ENCODE results near the gene FSD1L.

The FSD1L gene

DNA sequence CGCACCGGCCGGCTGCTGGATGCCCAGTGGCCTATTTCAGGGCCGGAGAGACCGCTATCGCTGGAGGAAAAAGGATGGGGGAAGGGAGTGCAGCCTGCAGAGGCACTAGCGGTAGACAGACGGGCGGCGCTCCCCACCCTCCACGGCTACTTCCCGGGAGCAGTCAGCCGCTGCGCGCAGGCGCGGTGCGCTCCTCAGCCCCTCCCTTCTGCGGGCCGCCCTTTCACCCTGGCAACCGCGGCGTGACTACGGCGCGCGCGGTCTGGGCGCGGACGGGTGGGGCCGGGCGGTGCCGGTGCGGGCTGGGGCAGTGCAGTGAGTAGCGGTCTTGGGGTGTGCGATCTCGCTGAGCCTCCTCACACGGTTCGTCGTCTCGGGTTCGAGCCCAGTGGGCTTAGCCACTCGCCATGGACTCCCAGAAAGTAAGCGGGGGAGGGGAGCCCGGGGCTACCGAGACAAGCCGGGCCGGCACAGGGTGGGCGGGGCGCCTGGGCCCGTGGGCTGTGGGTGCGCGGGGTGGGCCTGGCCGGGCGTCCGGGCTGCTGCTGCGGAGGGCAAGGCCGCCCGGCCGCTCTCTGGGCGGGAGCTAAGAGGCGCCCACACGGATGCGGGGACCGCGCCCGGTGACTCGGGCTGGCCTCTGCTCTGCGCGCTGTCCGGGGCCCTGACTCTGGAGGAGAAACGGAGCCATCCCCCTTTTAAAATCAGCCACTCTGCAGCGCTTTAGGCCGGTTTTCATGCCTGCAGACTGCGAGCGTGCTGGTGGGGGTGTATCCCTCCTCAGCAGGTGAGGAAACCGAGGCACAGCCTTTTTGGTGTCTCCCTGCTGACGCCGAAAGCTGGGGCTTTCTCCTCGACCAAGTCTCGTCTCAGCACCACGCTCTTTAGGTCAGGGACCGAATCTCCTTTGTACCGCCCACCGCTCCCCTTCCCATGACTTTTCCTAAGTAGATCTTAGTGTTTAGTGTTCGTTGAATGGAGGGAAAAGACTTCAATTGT, at the start of gene FSD1L:
TSS of gene FSD1L (plus strand) at position 221 of the 999 bp plus-strand sequence. CDS start at position 408, 187 bp downstream.
- TF ChIP-seq, protein P1, sequence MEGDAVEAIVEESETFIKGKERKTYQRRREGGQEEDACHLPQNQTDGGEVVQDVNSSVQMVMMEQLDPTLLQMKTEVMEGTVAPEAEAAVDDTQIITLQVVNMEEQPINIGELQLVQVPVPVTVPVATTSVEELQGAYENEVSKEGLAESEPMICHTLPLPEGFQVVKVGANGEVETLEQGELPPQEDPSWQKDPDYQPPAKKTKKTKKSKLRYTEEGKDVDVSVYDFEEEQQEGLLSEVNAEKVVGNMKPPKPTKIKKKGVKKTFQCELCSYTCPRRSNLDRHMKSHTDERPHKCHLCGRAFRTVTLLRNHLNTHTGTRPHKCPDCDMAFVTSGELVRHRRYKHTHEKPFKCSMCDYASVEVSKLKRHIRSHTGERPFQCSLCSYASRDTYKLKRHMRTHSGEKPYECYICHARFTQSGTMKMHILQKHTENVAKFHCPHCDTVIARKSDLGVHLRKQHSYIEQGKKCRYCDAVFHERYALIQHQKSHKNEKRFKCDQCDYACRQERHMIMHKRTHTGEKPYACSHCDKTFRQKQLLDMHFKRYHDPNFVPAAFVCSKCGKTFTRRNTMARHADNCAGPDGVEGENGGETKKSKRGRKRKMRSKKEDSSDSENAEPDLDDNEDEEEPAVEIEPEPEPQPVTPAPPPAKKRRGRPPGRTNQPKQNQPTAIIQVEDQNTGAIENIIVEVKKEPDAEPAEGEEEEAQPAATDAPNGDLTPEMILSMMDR (conservative IDR thresholded peaks at IDR 0.05; ENCODE audit: low read depth, low read length), result no peak
- H3K27ac ChIP-seq, result peak within 1 kb of the TSS; percentile 43
- H3K4me2 ChIP-seq, result peak within 1 kb of the TSS; percentile 84

DNA sequence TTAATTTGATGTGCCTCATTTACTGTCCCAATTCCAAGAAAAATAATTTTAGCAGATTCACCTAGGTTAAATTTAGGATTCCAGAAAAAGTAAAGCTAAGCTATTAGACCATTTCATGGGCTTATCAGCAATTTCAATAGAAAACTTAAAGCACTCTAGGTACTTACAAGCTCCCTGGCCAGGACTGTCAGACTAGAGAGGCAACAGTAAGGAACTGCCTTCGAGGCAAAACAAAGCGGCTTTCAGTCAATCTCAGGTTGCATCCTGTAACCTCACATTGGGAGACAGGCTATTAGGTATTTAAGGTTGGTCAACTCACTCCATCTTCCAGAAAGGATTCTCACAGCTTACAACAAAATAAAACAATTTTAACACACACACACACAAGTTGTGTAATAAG, 48.7 kb upstream of the FSD1L start:
- no peaks in the 10 kb centered on the region for H4K20me1 ChIP-seq (ENCODE audit: insufficient read depth)
- no peak overlapping the region for H3K4me2 ChIP-seq
- no peak overlapping the region for H3K4me3 ChIP-seq (IDR thresholded peaks at IDR 0.05; ENCODE audit: insufficient read depth, low read depth, low read length)
- H3K27ac ChIP-seq, result no peak overlapping the region
- H3K79me2 ChIP-seq (ENCODE audit: insufficient read depth, low read depth), result no peaks in the 10 kb centered on the region
- H3K4me1 ChIP-seq (ENCODE audit: low read depth, poor library complexity, severe bottlenecking), result peaks cover 12% of the 10 kb centered on the region
- no peak overlapping the region for H2AFZ ChIP-seq (ENCODE audit: low read depth)
- H3K27me3 ChIP-seq (ENCODE audit: insufficient read depth, low read depth), result no peaks in the 10 kb centered on the region
- no peaks in the 10 kb centered on the region for H3K36me3 ChIP-seq (ENCODE audit: insufficient read depth)
- no peak overlapping the region for H3K9ac ChIP-seq
- TF ChIP-seq, protein P1 (conservative IDR thresholded peaks at IDR 0.05; ENCODE audit: low read depth, low read length), result no peak

More for the DNA sequence above, at the start of gene FSD1L:
- Histone ChIP-seq H3K4me1 (ENCODE audit: low read depth, poor library complexity, severe bottlenecking) (peaks cover 14% of the 10 kb centered on the region), H3K36me3 (ENCODE audit: insufficient read depth) (no peaks in the 10 kb centered on the region), H3K4me3 (IDR thresholded peaks at IDR 0.05; ENCODE audit: insufficient read depth, low read depth, low read length) (no peak within 1 kb of the TSS), H3K27me3 (ENCODE audit: insufficient read depth, low read depth) (no peaks in the 10 kb centered on the region), H3K9ac (peak within 1 kb of the TSS; percentile 64), H2AFZ (ENCODE audit: low read depth) (peak within 1 kb of the TSS; percentile 100), H3K79me2 (ENCODE audit: insufficient read depth, low read depth) (peaks cover 4% of the 10 kb centered on the region; the same call in 1 of the 2 replicates), H4K20me1 (ENCODE audit: insufficient read depth) (no peaks in the 10 kb centered on the region)

GRCh38 chr9:105401651-105402050, 46.2 kb upstream of the FSD1L start:
- Histone ChIP-seq H3K27me3 (ENCODE audit: insufficient read depth, low read depth) (no peaks in the 10 kb centered on the region), H3K4me3 (IDR thresholded peaks at IDR 0.05; ENCODE audit: insufficient read depth, low read depth, low read length) (no peak overlapping the region), H2AFZ (ENCODE audit: low read depth) (no peak overlapping the region), H3K79me2 (ENCODE audit: insufficient read depth, low read depth) (no peaks in the 10 kb centered on the region), H3K27ac (no peak overlapping the region), H3K36me3 (ENCODE audit: insufficient read depth) (no peaks in the 10 kb centered on the region), H3K9ac (no peak overlapping the region), H3K4me1 (ENCODE audit: low read depth, poor library complexity, severe bottlenecking) (peaks cover 35% of the 10 kb centered on the region), H4K20me1 (ENCODE audit: insufficient read depth) (no peaks in the 10 kb centered on the region), H3K4me2 (no peak overlapping the region)
- TF ChIP-seq, protein P1 (conservative IDR thresholded peaks at IDR 0.05; ENCODE audit: low read depth, low read length), result no peak

DNA sequence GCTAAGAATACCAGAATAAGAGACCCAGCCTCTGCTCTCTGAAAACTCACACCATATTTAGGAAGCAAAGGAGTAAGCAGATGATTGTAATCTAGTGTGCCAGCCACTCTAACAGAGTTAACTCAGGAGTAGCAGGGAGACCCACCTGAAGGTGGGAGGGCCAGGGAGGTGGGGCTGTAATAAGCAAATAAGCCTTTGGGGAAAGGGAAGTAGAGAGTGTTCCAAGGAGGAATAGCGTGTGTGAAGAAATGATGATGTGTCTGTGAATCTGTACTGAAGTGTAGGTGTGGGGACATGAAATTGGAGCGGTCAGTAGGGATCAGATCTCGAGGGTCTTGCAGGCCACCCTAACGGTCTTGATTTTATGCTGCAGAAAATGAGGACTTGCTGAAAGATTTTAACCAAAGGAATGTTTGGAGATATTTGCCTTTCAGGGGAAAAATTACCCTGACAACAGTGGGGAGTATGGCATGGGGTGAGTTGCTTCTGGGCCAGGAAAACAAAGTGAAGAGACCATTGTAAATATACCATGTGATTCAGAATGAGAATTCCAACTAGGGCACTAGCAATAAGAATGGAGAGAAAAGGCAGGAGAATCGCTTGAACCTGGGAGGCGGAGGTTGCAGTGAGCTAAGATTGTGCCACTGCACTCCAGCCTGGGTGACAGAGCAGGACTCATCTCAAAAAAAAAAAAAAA, 44.1 kb upstream of the FSD1L start:
- no peak overlapping the region for H3K27ac ChIP-seq
- H3K4me1 ChIP-seq (ENCODE audit: low read depth, poor library complexity, severe bottlenecking), result peaks cover 47% of the 10 kb centered on the region
- H3K27me3 ChIP-seq (ENCODE audit: insufficient read depth, low read depth), result no peaks in the 10 kb centered on the region
- no peaks in the 10 kb centered on the region for H3K79me2 ChIP-seq (ENCODE audit: insufficient read depth, low read depth)
- H3K4me3 ChIP-seq (IDR thresholded peaks at IDR 0.05; ENCODE audit: insufficient read depth, low read depth, low read length), result no peak overlapping the region
- H3K9ac ChIP-seq, result no peak overlapping the region
- no peaks in the 10 kb centered on the region for H3K36me3 ChIP-seq (ENCODE audit: insufficient read depth)
- H3K4me2 ChIP-seq, result no peak overlapping the region
- TF ChIP-seq, protein P1 (conservative IDR thresholded peaks at IDR 0.05; ENCODE audit: low read depth, low read length), result no peak
- H2AFZ ChIP-seq (ENCODE audit: low read depth), result no peak overlapping the region
- no peaks in the 10 kb centered on the region for H4K20me1 ChIP-seq (ENCODE audit: insufficient read depth)

All from KMS-11 (cell line).